Measurements from ENCODE around the gene TOMM40L. TPM values are rescaled to one million over a fixed set of nuclear protein-coding genes. Genes with fewer than 3 reads are reported as not detected.

Gene TOMM40L
- total RNA-seq, 1 experiment from 2014 or later = 9.2 TPM

DNA sequence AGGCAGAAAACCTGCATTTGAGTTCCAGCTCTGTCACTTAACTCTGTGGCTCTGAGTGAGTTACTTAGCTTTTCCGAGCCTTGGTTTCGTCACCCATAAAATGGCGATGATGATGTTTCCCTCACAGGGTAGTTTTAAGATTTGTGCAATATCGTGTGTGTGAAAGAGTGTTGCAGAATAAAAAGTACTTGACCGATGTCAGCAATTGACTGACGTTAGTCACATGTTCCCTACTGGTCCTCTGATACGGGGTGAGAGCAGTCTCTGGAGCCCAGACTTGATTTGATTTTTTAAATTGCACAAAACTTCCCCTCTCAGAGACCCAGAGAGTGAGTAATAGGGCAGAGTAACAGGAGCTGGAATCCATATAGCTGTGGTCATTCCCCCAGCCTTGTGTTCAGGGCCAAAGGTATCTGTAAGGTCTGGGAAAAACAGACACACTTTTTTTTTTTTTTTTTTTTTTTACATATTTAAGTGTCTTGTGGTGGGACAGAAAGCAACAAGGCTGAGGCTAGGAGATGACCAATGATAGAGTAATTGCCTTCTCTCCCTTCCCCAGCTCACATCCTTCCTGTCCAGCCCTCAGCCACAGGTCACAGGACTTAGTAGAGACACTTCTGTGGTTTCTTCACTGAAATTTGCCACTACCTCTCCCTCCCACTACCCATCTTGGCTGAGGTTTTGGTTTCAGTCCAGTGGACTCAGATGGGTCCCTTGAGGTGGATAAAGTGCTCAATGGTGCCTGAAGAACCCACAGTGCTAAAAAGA is 8.7 kb upstream of the TOMM40L start:
- no peak for ATAC-seq
- ChIA-PET CTCF (no interaction called here), POLR2A (no interaction called here)
- H3K4me3 ChIP-seq (ENCODE audit: low read depth in 2 of 2, low read length in 2 of 2) = no peak overlapping the region
- no peak overlapping the region for H3K27ac ChIP-seq (ENCODE audit: low read length)
- H3K36me3 ChIP-seq (ENCODE audit: control insufficient read depth, insufficient read depth, low read length) = peaks cover 8% of the 10 kb centered on the region; the same call in 1 of the 2 replicates
- TF ChIP-seq, protein P1, sequence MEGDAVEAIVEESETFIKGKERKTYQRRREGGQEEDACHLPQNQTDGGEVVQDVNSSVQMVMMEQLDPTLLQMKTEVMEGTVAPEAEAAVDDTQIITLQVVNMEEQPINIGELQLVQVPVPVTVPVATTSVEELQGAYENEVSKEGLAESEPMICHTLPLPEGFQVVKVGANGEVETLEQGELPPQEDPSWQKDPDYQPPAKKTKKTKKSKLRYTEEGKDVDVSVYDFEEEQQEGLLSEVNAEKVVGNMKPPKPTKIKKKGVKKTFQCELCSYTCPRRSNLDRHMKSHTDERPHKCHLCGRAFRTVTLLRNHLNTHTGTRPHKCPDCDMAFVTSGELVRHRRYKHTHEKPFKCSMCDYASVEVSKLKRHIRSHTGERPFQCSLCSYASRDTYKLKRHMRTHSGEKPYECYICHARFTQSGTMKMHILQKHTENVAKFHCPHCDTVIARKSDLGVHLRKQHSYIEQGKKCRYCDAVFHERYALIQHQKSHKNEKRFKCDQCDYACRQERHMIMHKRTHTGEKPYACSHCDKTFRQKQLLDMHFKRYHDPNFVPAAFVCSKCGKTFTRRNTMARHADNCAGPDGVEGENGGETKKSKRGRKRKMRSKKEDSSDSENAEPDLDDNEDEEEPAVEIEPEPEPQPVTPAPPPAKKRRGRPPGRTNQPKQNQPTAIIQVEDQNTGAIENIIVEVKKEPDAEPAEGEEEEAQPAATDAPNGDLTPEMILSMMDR (IDR thresholded peaks at IDR 0.05) = no peak
- TF ChIP-seq TCF7L2 (IDR thresholded peaks at IDR 0.05; ENCODE audit: low read depth, low read length) (no peak), SIN3A (IDR thresholded peaks at IDR 0.05; ENCODE audit: borderline replicate concordance, insufficient read depth, low read depth, low read length) (no peak), POLR2AphosphoS5 (IDR thresholded peaks at IDR 0.05; ENCODE audit: low read depth, low read length) (no peak)
- TF ChIP-seq, protein P2, sequence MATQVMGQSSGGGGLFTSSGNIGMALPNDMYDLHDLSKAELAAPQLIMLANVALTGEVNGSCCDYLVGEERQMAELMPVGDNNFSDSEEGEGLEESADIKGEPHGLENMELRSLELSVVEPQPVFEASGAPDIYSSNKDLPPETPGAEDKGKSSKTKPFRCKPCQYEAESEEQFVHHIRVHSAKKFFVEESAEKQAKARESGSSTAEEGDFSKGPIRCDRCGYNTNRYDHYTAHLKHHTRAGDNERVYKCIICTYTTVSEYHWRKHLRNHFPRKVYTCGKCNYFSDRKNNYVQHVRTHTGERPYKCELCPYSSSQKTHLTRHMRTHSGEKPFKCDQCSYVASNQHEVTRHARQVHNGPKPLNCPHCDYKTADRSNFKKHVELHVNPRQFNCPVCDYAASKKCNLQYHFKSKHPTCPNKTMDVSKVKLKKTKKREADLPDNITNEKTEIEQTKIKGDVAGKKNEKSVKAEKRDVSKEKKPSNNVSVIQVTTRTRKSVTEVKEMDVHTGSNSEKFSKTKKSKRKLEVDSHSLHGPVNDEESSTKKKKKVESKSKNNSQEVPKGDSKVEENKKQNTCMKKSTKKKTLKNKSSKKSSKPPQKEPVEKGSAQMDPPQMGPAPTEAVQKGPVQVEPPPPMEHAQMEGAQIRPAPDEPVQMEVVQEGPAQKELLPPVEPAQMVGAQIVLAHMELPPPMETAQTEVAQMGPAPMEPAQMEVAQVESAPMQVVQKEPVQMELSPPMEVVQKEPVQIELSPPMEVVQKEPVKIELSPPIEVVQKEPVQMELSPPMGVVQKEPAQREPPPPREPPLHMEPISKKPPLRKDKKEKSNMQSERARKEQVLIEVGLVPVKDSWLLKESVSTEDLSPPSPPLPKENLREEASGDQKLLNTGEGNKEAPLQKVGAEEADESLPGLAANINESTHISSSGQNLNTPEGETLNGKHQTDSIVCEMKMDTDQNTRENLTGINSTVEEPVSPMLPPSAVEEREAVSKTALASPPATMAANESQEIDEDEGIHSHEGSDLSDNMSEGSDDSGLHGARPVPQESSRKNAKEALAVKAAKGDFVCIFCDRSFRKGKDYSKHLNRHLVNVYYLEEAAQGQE (IDR thresholded peaks at IDR 0.05; ENCODE audit: insufficient read depth in 1 of 2, low read depth in 2 of 2, low read length in 1 of 2) = no peak
- H3K4me1 ChIP-seq (ENCODE audit: control insufficient read depth, insufficient read depth, low read length) = no peaks in the 10 kb centered on the region
- H3K9me3 ChIP-seq (ENCODE audit: control insufficient read depth, insufficient read depth, low read depth, low read length) = no peaks in the 10 kb centered on the region
- no peaks in the 10 kb centered on the region for H3K27me3 ChIP-seq (ENCODE audit: control insufficient read depth, insufficient read depth, low read length)
- intact Hi-C loops (cut with micrococcal nuclease; ENCODE audit: unreplicated experiment) (no loop called here), in situ Hi-C loops (cut with HindIII; ENCODE audit: low pct_unique_long_range_greater_than_20kb, low sequenced_read_pairs) (loop anchor here (25.0 kb wide), 1 partner anchor 170 kb away; no protein-coding TSS in a partner anchor)
- no peak for DNase-seq (ENCODE audit: low read depth, low spot score)
- no TSS peak for BruUV-seq (replicated peaks)

DNA sequence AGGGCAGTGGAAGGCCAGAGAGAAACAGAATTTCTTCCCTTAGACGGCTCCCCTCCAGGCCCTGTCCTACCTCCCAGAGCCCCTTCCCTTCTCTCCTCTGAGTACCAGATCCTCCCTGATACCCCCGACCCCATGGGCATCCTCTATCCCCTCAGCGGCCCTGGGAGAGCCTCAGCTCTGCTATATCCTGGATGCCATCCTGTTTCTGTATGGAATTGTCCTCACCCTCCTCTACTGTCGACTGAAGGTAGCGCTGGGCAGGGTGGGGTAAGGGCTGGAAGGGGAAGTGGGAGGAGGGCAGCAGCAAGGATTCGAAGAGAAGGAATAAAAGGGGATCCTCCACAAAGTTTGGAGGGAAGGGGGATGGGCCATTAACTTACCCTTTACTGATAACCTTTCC is 8.0 kb upstream of the TOMM40L start:
- ATAC-seq = no peak
- TF ChIP-seq SIN3A (IDR thresholded peaks at IDR 0.05; ENCODE audit: borderline replicate concordance, insufficient read depth, low read depth, low read length) = no peak
- no peak for TF ChIP-seq POLR2AphosphoS5 (IDR thresholded peaks at IDR 0.05; ENCODE audit: low read depth, low read length)
- TF ChIP-seq, protein P2 (IDR thresholded peaks at IDR 0.05; ENCODE audit: insufficient read depth in 1 of 2, low read depth in 2 of 2, low read length in 1 of 2) = no peak
- no peak for TF ChIP-seq TCF7L2 (IDR thresholded peaks at IDR 0.05; ENCODE audit: low read depth, low read length)
- TF ChIP-seq, protein P1 (IDR thresholded peaks at IDR 0.05) = no peak
- ChIA-PET POLR2A (no interaction called here), CTCF (no interaction called here)
- no peak overlapping the region for H3K27ac ChIP-seq (ENCODE audit: low read length)
- no peaks in the 10 kb centered on the region for H3K9me3 ChIP-seq (ENCODE audit: control insufficient read depth, insufficient read depth, low read depth, low read length)
- H3K4me1 ChIP-seq (ENCODE audit: control insufficient read depth, insufficient read depth, low read length) = no peaks in the 10 kb centered on the region
- BruUV-seq (replicated peaks) = no TSS peak
- intact Hi-C loops (cut with micrococcal nuclease; ENCODE audit: unreplicated experiment) (no loop called here), in situ Hi-C loops (cut with HindIII; ENCODE audit: low pct_unique_long_range_greater_than_20kb, low sequenced_read_pairs) (loop anchor here (25.0 kb wide), 1 partner anchor 169 kb away; no protein-coding TSS in a partner anchor)
- H3K27me3 ChIP-seq (ENCODE audit: control insufficient read depth, insufficient read depth, low read length) = no peaks in the 10 kb centered on the region
- H3K4me3 ChIP-seq (ENCODE audit: low read depth in 2 of 2, low read length in 2 of 2) = no peak overlapping the region
- peaks cover 8% of the 10 kb centered on the region; the same call in 1 of the 2 replicates for H3K36me3 ChIP-seq (ENCODE audit: control insufficient read depth, insufficient read depth, low read length)
- no peak for DNase-seq (ENCODE audit: low read depth, low spot score)

Measured in Panc1 (cell line).